ENCODE data around the gene ISX.

The ISX gene

DNA sequence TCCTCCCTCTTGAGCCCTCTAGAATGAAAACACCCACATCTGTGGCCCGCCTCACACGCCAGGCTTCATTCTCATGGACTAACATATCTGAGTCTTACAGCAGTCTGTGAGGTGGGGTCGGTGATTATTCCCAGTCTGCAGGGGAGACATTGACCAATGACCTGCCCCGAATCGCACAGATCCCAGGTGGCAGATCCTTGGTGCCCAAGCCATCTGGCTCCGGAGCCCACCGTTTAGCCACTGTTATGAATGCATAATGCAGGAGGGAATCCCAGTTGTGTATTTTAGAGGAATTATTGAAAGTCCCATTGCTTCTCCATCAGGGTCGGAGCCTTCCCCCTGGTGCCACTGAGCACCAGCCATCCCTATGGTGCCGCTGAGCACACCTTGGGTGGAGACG is 47.4 kb downstream of the ISX start:
- no peak for DNase-seq (ENCODE audit: low read depth in 2 of 2)

DNA sequence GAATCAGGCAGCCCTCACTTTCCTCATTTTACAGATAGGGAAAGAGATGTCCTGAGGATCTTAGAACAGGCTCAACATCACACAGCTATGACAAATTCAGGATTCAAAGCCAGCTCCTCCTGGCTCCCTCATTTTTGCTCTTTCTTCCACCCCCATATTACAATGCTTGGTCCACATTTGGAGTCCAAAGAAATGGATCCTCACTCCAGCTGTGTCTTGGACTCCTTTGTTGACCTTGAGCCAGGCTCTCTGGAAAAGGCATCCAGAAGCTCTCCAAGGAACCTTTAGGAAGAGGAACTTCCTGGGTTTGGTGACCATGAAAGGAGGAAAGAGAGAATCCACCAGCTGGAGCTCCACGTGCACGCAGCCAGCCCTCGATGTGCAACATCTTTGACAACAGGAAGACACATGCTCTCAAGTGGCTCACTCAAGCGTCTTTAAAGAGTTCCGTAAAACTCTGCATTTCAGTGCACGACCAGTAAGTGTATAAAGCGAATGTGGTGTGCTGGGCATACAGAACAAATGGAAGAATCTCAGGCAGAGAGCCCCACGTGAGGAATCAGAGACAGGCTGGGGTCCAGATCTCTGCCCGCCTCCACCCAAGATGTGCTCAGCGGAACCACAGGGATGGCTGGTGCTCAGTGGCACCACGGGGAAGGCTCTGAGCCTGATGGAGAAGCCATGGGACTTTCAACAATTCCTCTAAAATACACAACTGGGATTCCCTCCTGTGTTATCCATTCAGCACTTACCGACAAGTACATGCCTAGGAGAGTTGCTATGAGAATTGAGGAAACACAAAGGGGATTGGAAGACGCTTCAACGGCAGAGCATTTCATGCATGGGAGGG is 48.4 kb downstream of the ISX start:
- no peak for DNase-seq (ENCODE audit: low read depth in 2 of 2)

DNA sequence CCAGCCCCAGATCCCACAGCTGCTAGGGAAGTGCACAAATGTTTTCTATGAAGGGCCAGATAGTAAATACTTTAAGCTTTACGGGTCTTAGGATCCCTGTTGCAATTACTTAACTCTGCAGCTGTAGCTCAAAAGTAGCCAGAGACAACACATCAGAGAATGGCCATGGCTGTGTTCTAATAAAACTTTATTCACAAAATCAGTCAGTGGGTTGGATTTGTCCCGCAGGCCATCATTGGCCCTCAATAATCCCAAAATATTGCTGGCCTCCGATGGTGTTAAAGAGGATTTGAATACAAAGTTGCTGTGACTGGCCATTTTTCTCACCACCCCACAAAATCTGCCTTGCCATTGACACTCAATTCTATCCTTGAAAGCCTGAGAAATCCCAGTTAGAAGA is 49.6 kb downstream of the ISX start:
- no peak for DNase-seq (ENCODE audit: low read depth in 2 of 2)

DNA sequence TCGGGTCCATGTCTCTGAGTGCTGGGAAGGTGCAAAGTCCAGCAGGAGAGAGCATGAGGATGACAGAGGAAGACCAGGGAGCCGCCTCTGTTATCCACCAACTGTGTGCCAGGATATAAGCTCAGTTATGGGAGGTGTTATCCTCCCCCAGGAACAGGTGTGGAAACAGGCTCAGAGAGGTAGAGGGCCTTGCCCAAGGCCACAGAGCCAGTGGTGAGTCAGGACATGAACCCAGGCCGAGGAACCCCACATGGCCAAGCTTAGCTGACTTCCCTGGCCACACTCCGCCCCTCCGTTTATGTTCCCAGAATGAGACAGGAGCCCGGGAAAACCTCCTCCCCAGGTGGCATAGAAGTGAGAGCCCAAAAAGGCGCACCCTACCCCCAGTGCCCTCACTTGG is 50.3 kb downstream of the ISX start:
- DNase-seq (ENCODE audit: low read depth in 2 of 2) = no peak

DNA sequence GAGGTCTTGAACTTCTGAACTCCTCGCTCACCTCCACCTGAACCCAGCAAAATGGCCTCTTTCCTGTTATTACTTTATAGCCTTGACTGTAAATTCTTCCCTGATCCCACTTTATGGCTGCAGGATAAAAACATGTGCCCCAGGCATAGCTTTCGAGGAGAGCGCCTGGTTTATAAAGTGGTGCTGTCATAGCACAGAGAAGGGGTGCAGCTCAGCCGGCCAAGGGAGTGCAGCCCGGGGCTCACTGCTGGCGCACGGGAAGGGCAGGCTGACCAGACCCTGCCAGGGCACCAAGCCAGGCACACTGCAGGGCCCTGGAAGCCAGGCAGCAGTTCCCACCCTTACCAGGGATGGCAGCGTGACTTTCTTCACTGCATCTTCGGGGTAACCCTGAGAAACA is 50.9 kb downstream of the ISX start:
- no peak for DNase-seq (ENCODE audit: low read depth in 2 of 2)

DNA sequence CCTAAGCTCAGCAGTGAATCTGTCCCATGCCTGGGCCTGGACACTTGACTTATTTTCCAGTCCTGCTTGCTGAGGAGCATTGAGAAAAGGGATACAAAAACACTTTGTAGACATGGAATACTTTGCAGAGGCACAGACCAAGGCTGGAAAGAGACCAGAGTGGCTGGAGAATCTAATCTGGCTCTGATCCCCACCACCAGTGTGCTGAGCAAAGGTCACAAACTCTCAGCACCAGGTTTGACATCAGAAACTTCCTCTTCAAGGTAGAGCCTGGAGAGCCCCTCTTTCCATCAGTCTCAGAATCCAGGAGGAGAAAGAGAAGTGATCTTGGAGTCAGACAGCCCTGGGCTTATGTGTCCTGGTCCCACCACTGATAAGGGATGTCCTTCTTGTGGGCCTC is 53.5 kb downstream of the ISX start:
- DNase-seq (ENCODE audit: low read depth in 2 of 2) = no peak

DNA sequence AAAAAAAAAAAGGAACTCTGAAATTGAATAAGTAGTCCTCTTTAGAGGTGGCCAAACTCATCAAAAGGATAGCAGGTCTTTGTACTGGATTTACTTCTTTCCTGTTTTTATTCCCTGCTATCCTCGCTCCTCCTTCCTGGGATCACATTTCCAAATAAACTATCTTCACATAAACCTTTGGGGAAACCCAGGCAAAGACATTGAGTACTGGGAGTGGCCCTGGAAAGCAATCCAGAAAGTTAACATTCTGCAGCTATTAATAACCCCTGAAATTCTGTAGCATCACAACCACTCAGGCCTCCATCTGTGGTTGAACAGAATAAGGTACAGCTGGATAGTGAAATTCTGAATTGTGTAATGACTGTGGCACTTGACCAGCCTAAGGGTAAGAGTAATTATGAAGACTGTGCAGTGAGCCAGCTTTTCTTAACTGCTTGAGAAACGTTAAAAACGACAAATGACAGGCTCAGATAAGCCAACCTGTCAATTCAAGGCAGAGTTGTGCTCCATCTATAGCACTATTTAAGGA is 58.8 kb downstream of the ISX start:
- DNase-seq (ENCODE audit: low read depth in 2 of 2) = no peak

DNA sequence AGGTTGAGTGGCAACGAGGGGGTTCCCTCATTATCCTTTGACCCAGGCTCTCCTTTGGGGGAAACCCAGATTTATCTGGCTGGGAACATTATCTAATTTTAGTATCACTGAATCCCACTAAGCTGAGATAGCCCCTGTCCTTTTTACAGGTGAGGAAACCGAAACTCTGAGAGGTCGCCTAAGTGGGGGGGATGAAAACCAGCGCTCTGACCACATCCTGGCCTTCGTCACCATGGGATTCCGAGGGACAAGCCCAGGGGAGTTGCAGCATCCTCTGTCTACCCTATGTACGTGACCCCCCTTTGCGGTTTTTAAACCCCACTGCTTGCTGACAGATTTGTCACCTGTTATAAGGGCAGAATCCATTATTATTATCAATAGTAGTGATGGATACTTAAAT is 61.0 kb downstream of the ISX start:
- no peak for DNase-seq (ENCODE audit: low read depth in 2 of 2)

DNA sequence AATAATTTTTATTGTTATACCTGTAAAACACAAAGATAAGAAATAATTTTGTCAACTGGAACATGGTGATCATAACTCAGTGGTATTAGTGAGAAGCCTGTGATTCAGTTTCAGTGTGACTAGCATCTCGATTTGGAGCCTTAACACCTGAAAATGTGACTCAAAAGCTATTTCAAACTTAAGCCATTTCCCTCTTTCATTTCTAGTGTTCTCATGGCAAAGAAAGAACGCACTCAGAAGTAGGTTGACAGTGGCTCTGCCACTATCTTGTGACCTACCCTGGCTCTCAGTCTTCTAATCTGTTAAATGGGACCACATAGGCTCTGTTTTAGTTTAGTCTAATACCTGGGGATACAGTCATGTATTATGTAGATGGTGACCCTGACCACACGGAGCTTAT is 62.7 kb downstream of the ISX start:
- DNase-seq (ENCODE audit: low read depth in 2 of 2) = no peak

DNA sequence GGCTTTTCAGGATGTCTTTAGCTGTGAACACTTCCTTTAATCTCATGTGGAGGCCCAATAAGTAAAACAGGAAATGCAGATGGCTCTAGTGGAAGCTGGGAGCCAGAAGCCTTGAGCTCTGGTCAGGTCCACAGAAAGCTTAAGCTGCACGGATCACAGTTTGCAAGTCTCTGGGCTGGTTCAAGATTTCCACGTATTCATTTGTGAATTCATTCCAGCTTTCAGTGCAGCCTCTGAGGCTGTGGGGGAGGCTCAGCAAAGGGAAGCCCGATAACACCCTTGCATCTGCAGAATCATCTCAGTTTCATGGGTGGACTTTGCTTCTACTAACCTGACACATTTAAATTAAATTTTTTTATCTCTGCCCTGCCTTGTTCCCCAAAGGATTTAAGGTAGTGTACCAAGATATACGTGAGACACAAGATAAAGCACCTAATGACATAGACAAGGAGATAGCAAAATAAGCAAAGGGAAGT is 65.6 kb downstream of the ISX start:
- DNase-seq (ENCODE audit: low read depth in 2 of 2) = no peak

DNA sequence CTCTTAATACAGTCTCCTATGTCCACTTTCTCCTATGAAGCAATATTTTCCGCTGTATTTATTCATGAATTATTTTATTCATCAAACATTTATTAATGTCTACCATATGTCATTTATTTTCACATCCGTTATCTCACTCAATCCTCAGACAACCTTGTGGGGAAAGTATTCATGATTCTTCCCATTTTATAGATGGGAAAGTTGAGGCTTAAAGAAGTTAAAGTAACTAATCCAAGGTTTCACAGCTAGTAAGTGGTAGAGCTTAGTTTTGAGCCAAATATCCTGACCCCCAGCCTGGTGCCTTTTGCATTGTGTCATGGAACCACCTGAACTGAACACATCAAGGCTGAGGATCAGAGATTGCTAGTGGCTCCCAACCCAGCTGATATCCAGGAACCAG is 66.6 kb downstream of the ISX start:
- no peak for DNase-seq (ENCODE audit: low read depth in 2 of 2)

DNA sequence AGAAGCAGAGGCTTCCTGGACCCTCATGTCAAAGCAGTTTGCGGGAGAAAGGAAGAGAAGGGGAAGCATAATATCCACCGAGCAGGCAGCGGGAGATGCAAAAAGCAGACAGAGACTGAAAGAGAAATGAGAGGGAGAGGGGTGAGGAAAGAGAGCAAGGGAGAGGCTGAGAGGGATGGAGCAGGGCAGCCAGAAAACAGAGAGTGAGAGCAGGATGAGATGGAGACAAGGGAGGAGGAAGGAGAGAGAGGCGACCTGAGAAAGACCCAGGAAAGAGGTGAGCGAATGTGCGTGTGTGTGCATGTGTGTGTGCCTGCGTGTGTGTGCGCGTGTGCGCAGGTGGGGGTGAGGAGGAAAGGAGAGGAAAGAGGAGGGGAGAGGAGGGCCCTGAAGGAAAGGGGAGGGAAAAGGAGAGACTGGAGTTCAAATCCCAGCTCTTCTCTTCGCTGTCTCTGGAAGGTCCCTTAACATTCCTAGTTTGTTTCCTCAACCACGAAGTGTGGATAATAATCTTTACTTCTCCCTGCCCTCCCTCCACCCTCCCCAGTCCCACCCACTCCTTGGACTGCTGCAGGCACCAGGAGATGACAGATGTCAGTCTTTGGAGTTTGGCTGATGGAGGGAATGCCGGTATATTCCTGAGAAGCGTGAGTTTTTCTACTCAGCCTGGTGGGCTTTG is 67.9 kb downstream of the ISX start:
- no peak for DNase-seq (ENCODE audit: low read depth in 2 of 2)

DNA sequence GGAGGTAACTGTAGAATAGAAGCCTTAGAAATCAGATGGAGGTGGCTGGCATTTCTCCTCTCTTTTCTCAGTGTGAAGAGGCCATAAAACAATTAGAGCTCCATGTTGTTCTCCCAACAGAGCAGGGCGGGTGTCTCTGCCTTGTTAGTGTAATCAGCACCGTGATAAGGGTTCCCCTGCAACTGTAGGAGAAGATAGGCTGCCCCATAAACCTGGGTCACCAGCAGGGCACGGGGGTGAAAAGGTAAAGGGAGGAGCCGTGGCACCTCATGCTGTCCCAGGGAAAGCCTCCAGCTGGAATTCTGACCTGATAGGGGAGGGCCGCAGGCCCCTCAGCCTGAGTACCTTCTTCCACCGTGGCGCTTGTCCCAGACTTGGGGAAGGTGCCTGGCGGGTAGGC is 68.7 kb downstream of the ISX start:
- no peak for DNase-seq (ENCODE audit: low read depth in 2 of 2)

DNA sequence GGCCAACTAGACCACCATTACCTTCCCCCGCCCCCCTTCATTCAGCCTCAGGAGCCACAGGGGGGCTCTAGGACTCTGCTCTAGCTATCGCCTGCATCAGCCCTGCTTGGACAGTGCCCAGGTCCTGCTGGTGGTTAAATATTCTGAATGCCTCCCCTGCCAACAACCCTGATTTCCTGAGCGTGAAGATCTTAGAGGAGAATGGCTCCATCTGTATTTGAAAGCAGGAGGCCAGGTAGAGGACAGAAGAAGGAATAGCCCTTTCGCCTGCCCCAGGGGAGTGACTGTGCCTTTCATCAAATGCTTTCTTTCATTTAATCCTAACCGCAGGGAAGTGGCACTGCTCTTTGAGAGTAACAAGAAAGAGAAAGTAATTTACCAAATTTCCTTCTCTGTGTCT is 69.2 kb downstream of the ISX start:
- no peak for DNase-seq (ENCODE audit: low read depth in 2 of 2)

Data from stimulated activated CD4-positive, alpha-beta T cell treated with anti-CD3 and anti-CD28 coated beads, Interleukin-12 subunit alpha, Interleukin-12 subunit beta, amount 100 ng/mL, for 24 hours (primary cell).